CD14-positive monocyte (primary cell): Measurements from ENCODE around the gene PGLYRP2. TPM values are rescaled to one million over a fixed set of nuclear protein-coding genes. Genes with fewer than 3 reads are reported as not detected.

Experiments used
- DNase-seq, 3 donors: peaks; one replicate each; pipeline ENCODE4 v3.0.0-alpha.2; 2011 to 2022
- H2AFZ ChIP-seq: 2 replicates; pipeline ENCODE4 v1.6.0; 2012; ENCODE audit warnings: mild to moderate bottlenecking, low read depth, low read length, inconsistent platforms; ENCODE audit not compliant: insufficient read depth, poor library complexity, severe bottlenecking
- H3K27ac ChIP-seq, 2 donors: 1 replicate in 1 of 2; 2 replicates in 1 of 2; pipeline ENCODE4 v1.5.1; 2012 to 2013; ENCODE audit warnings: low read length in 2 of 2, control low read depth in 1 of 2, inconsistent platforms in 1 of 2, low read depth in 1 of 2, mild to moderate bottlenecking in 1 of 2
- H3K27me3 ChIP-seq, 2 donors: one replicate each; pipeline versions ENCODE4 v1.6.0 to v1.6.1; 2011 to 2013; ENCODE audit warnings: low read length in 2 of 2; ENCODE audit not compliant: control insufficient read depth in 2 of 2, insufficient read depth in 2 of 2
- H3K36me3 ChIP-seq, 2 donors: replicated peaks in 1 of 2; 1 replicate in 1 of 2; 2 replicates in 1 of 2; pipeline versions ENCODE4 v1.5.1 to v1.6.1; 2012 to 2013; ENCODE audit warnings: low read length in 2 of 2, control low read depth in 1 of 2, inconsistent platforms in 1 of 2, mild to moderate bottlenecking in 1 of 2; ENCODE audit not compliant: insufficient read depth in 2 of 2, control insufficient read depth in 1 of 2
- H3K4me1 ChIP-seq, 2 donors: 1 replicate in 1 of 2; 2 replicates in 1 of 2; pipeline versions ENCODE4 v1.5.1 to v1.6.1; 2012 to 2013; ENCODE audit warnings: low read length in 2 of 2, control low read depth in 1 of 2, inconsistent platforms in 1 of 2, mild to moderate bottlenecking in 1 of 2, moderate library complexity in 1 of 2; ENCODE audit not compliant: insufficient read depth in 2 of 2, control insufficient read depth in 1 of 2
- H3K4me2 ChIP-seq: replicated peaks from 2 replicates; pipeline ENCODE3; 2012; ENCODE audit warnings: low read length, moderate library complexity, mild to moderate bottlenecking; ENCODE audit not compliant: poor library complexity, severe bottlenecking; ENCODE audit errors: extremely low read depth
- H3K4me3 ChIP-seq, 3 experiments: fragments of 200-600 bp in 1 of 3; sonication (generic) in 1 of 3; replicated peaks in 1 of 3; 1 replicate in 2 of 3; 2 replicates in 1 of 3; pipeline ENCODE4 v1.5.1; 2011 to 2013; ENCODE audit warnings: low read length in 3 of 3, mild to moderate bottlenecking in 3 of 3, control low read depth in 2 of 3, low read depth in 2 of 3, inconsistent platforms in 1 of 3, moderate library complexity in 1 of 3
- H3K79me2 ChIP-seq: 2 replicates; pipeline ENCODE4 v1.6.0; 2012; ENCODE audit warnings: mild to moderate bottlenecking, control low read depth, inconsistent platforms, low read length, moderate library complexity; ENCODE audit not compliant: insufficient read depth
- H3K9ac ChIP-seq: 2 replicates; pipeline ENCODE4 v1.6.0; 2017; ENCODE audit warnings: low read length, mild to moderate bottlenecking; ENCODE audit not compliant: insufficient read depth, poor library complexity, severe bottlenecking
- H3K9me3 ChIP-seq, 2 donors: replicated peaks in 1 of 2; 1 replicate in 1 of 2; 2 replicates in 1 of 2; pipeline versions ENCODE4 v1.5.1 to v1.6.1; 2012 to 2013; ENCODE audit warnings: low read length in 2 of 2, control low read depth in 1 of 2; ENCODE audit not compliant: control insufficient read depth in 1 of 2, insufficient read depth in 1 of 2
- H4K20me1 ChIP-seq: 2 replicates; pipeline ENCODE4 v1.6.0; 2012; ENCODE audit warnings: mild to moderate bottlenecking, low read length, control low read depth, moderate library complexity; ENCODE audit not compliant: insufficient read depth
- H3K27ac Mint-ChIP-seq, 7 donors: one replicate each; pipeline ENCODE4 v1.8.0; 2020; ENCODE audit warnings: mild to moderate bottlenecking in 7 of 7, mixed read lengths in 7 of 7, moderate library complexity in 6 of 7, inconsistent platforms in 2 of 7
- H3K27me3 Mint-ChIP-seq, 3 donors: one replicate each; pipeline ENCODE4 v1.8.0; 2021 to 2022; ENCODE audit warnings: low read depth in 3 of 3, mild to moderate bottlenecking in 3 of 3, mixed read lengths in 3 of 3, moderate library complexity in 3 of 3, inconsistent platforms in 1 of 3
- H3K36me3 Mint-ChIP-seq, 2 donors: one replicate each; pipeline ENCODE4 v1.8.0; 2020; ENCODE audit warnings: mixed read lengths in 2 of 2, inconsistent platforms in 1 of 2, mild to moderate bottlenecking in 1 of 2
- H3K4me1 Mint-ChIP-seq: one replicate; pipeline ENCODE4 v1.8.0; 2020; ENCODE audit warnings: mild to moderate bottlenecking, mixed read lengths
- H3K4me3 Mint-ChIP-seq, 2 donors: one replicate each; pipeline ENCODE4 v1.8.0; 2020; ENCODE audit warnings: mild to moderate bottlenecking in 2 of 2, mixed read lengths in 2 of 2, moderate library complexity in 1 of 2
- H3K9me3 Mint-ChIP-seq, 7 donors: one replicate each; pipeline ENCODE4 v1.8.0; 2020 to 2022; ENCODE audit warnings: mixed read lengths in 7 of 7, mild to moderate bottlenecking in 6 of 7, moderate library complexity in 6 of 7, inconsistent platforms in 2 of 7
- CTCF ChIP-seq: fragments of 200-600 bp; IDR thresholded peaks from one replicate; pipeline ENCODE4 v1.8.0; 2022; ENCODE audit warnings: antibody characterized with exemption, mild to moderate bottlenecking
- WGBS: methylation state at CpG from one replicate; pipeline ENCODE4 v1.1.5; 2013; ENCODE audit warnings: missing lambda C conversion rate; ENCODE audit not compliant: insufficient coverage; 5-methylcytosine and 5-hydroxymethylcytosine counted together
- intact Hi-C, 2 donors: fragments of 100-400 bp; cut with micrococcal nuclease; formaldehyde crosslinking; loops; one replicate each; pipeline versions ENCODE4 v1.15.0 to v1.15.1; 2023
- polyA plus RNA-seq, 3 donors: library from polyadenylated mRNA; depleted of rRNA in 1 of 3; unstranded in 2 of 3; stranded (reverse) in 1 of 3; fragments of 300-500 nt in 2 of 3; fragments of >200 nt in 1 of 3; fragmentation: Illumina TruSeq in 2 of 3; gene quantifications; 1 replicate in 2 of 3; 2 replicates in 1 of 3; pipeline ENCODE4 v1.2.3, GENCODE V29; 2012 to 2021

PGLYRP2 gene
- polyA plus RNA-seq, 3 donors = 0.03 to 0.32 (median 0.15) TPM

DNA sequence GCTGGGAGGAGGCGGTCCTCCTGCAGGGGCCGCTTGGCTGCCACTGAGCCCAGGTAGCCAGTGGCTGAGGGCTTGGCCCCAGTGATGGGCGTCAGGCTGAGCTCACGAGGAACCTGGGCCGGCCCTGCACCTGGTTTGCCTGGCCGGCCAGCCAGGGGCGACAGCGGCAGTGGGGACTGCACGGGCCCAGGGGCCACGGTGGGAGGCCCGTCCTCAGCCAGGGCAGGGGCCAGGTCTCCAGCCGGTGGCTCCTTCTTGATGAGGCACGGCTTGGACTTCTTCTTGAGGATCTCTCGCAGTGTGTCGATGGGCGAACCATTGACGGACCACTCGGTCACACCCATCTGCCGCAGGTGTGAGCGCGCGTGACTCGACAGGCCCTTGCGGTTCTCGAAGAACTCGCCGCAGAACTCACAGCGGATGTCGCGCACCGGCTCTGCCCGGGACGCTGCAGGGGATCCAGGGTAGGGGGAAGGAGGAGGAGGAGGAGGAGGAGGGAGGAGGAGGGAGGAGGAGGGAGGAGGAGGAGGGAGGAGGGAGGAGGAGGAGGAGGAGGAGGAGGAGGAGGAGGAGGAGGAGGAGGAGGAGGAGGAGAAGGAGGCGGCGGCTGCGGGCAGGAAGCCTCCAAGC lies 53.9 kb downstream of the PGLYRP2 start:
- Mint-ChIP-seq H3K9me3 (peaks cover 0 to 8% (median 6%) of the 10 kb centered on the region in 7 donors), H3K4me3 (no peak overlapping the region), H3K4me1 (peaks cover 5% of the 10 kb centered on the region), H3K27ac (no peak overlapping the region), H3K27me3 (peaks cover 0 to 1% (median 0%) of the 10 kb centered on the region in 3 donors), H3K36me3 (peaks cover 43 to 78% of the 10 kb centered on the region in 2 donors)
- Histone ChIP-seq H2AFZ (no peak overlapping the region), H3K4me2 (no peak overlapping the region), H3K9ac (no peak overlapping the region), H3K9me3 (peaks cover 6 to 10% of the 10 kb centered on the region in 2 donors), H4K20me1 (peaks cover 24% of the 10 kb centered on the region), H3K4me3 (no peak overlapping the region), H3K27ac (no peak overlapping the region), H3K27me3 (no peaks in the 10 kb centered on the region), H3K79me2 (peaks cover 26% of the 10 kb centered on the region), H3K36me3 (peaks cover 63 to 86% of the 10 kb centered on the region in 2 donors), H3K4me1 (peaks cover 0 to 4% of the 10 kb centered on the region in 2 donors)
- 98% methylated on average over 25 of the region's 36 CpGs for WGBS
- intact Hi-C loops = no loop called here
- TF ChIP-seq CTCF = no peak
- no peak for DNase-seq

DNA sequence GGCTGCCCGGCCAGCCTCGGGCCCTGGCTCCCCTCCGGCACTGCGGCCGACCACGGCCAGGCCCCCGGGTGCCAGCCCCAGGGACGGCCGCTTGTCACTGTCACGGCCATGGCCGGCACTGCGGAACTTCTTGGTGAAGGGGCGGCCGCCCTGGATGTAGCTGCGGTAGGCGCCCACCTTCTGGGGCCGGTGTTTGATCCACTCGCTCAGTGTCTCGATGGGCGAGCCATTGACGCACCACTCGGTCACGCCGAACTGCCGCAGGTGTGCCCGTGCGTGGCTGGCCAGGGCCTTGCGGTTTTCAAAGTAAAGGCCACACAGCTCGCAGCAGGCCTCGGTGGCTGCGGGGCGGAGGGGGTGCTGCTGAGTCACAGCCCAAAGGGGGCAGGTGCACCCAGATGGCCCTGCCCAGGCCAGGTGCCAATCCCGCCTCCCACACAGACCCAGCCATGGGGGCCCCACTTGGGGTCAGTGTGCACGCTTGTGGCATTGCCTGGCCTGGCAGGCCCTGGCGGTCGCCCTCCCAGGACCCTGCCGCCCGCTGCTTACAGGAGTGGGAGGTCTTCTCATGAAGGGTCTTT lies 54.5 kb downstream of the PGLYRP2 start:
- peaks cover 2% of the 10 kb centered on the region for H3K4me1 Mint-ChIP-seq
- intact Hi-C loops = no loop called here
- H3K27me3 Mint-ChIP-seq = peaks cover 0 to 1% (median 0%) of the 10 kb centered on the region in 3 donors
- H3K27me3 ChIP-seq = no peaks in the 10 kb centered on the region
- H3K27ac Mint-ChIP-seq = no peak overlapping the region
- peaks cover 6 to 10% of the 10 kb centered on the region in 2 donors for H3K9me3 ChIP-seq
- no peak overlapping the region for H3K4me3 Mint-ChIP-seq
- peaks cover 0 to under 1% of the 10 kb centered on the region in 2 donors for H3K4me1 ChIP-seq
- TF ChIP-seq CTCF = no peak
- H3K4me2 ChIP-seq = no peak overlapping the region
- no peak overlapping the region for H3K4me3 ChIP-seq
- peaks cover 42 to 75% of the 10 kb centered on the region in 2 donors for H3K36me3 Mint-ChIP-seq
- peaks cover 20% of the 10 kb centered on the region for H3K79me2 ChIP-seq
- H3K27ac ChIP-seq = no peak overlapping the region
- H4K20me1 ChIP-seq = peaks cover 19% of the 10 kb centered on the region
- DNase-seq = no peak
- peaks cover 0 to 8% (median 6%) of the 10 kb centered on the region in 7 donors for H3K9me3 Mint-ChIP-seq
- H2AFZ ChIP-seq = no peak overlapping the region
- WGBS = 97% methylated on average over 37 of the region's 38 CpGs
- H3K36me3 ChIP-seq = peaks cover 60 to 82% of the 10 kb centered on the region in 2 donors
- no peak overlapping the region for H3K9ac ChIP-seq
